GM20000 (cell line): ENCODE measurements around the gene GP1BB.

Experiments
- DNase-seq: peaks from one replicate; pipeline ENCODE4 v3.0.0; 2012; ENCODE audit warnings: low spot score
- TF ChIP-seq, protein P1 (sequence below): IDR thresholded peaks from 2 replicates; pipeline ENCODE4 v1.5.1; 2012; ENCODE audit warnings: mild to moderate bottlenecking, control low read depth; ENCODE audit errors: extremely low read depth, missing control alignments

Gene GP1BB

DNA sequence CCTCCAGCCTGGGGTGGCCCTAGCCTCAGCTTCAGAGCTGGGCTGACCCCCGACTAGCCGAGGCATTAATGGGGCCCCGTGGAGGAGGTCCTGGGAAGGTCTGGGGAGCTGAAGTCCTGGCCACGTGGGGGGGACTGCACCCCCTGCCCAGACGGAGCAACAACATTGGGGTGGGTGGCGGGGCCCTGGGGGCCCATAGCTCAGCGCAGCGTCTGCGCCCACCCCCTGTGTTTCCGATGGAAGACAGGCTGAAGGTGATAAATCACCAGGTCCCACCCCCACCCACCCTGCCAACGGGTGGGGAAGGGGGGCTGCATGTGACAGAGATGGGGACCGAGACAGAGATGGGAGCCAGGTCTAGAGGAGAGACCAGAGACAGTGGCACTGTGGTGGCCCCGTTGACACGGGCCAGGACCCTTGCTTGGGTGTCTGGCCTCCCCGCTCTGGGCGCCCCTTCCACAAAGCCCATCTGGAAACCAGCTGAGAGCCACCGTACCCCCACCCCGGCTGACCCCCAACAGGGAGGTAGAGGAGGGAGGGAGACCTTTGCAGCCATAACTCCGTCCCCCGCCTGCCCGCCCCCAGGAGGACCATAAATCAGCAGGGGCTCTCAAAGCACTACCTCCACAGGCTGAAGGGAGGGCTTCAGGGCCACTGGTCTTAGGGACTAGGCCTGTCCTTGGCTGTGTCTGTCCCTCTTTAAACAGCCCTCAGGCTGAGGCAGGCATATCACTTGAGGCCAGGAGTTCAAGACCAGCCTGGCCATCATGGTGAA lies 8.2 kb downstream of the GP1BB start:
- TF ChIP-seq, protein P1, sequence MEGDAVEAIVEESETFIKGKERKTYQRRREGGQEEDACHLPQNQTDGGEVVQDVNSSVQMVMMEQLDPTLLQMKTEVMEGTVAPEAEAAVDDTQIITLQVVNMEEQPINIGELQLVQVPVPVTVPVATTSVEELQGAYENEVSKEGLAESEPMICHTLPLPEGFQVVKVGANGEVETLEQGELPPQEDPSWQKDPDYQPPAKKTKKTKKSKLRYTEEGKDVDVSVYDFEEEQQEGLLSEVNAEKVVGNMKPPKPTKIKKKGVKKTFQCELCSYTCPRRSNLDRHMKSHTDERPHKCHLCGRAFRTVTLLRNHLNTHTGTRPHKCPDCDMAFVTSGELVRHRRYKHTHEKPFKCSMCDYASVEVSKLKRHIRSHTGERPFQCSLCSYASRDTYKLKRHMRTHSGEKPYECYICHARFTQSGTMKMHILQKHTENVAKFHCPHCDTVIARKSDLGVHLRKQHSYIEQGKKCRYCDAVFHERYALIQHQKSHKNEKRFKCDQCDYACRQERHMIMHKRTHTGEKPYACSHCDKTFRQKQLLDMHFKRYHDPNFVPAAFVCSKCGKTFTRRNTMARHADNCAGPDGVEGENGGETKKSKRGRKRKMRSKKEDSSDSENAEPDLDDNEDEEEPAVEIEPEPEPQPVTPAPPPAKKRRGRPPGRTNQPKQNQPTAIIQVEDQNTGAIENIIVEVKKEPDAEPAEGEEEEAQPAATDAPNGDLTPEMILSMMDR = no peak
- DNase-seq = no peak

DNA sequence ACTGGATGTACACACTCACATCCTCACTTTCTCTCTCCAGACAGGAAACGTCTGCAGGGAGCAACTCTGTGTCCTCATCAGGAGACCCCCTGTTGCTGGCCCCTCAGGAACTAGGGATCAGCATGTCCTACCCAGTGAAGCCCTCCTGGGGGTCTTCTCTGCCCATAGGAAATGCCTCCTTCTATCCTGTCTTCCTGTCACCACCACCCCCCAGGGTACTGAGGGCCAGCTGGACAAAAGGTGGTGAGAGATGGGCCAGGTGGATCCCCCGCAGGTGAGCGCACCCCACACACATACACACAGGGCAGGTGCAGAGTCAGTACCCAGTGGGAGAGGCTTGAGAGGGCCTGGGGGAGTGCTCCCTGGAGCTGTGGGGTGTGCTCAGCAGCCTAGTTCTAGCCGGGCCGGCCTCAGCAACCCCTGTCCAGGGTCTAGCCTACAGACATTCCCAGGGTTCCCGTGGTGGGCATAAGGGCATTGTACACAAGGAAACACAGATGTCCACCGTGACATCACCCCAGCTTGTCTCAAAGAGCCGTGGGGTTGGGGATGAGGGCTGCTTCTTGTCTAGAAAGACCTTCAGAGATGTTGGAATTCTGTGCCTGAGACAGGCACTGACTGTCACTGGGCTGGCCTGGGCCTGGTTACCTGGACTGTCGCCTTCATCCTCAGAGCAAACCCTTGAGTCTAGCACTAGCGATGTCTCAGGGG lies 9.2 kb downstream of the GP1BB start:
- DNase-seq = no peak
- TF ChIP-seq, protein P1 = no peak

DNA sequence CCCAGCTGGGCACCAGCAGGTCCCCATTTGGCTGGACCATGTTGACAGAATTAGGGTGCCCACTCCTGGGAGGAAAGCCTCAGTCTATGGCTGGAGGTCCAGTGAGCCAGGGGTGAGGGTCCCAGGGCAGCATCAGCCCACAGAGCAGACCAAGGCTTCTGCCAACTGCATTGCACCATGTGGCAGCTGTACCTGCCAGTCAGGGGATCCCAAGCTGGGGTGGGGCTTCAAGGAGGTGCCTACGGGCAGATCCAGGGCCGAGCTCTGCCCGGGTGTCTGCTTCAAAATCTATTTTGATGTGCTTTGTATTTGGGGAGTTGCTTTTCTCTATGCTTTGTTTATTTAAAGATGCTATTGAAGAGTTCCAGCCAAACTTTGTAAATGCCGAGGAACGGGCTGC lies 10.4 kb downstream of the GP1BB start:
- TF ChIP-seq, protein P1 = no peak
- DNase-seq = no peak

DNA sequence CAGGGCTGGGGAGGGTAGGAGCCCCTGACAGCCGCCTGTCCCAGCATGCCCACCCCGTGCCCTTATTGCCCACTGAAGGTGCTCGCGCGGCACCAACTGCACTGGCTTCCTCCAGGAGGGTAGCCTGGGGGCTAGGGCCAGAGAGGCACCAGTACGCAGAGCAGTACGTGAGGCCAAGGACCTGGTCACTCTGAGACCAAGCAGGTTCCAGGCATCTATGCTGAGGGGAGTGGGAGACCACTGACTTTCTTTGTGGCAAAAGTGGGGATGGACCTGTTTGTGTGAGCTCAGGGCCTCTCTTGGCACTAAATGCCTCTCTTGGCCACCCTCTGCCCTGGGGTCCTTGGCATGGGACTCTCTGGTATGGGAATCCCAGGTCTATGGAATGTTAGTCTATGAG lies 10.8 kb downstream of the GP1BB start:
- DNase-seq = no peak
- TF ChIP-seq, protein P1 = no peak

DNA sequence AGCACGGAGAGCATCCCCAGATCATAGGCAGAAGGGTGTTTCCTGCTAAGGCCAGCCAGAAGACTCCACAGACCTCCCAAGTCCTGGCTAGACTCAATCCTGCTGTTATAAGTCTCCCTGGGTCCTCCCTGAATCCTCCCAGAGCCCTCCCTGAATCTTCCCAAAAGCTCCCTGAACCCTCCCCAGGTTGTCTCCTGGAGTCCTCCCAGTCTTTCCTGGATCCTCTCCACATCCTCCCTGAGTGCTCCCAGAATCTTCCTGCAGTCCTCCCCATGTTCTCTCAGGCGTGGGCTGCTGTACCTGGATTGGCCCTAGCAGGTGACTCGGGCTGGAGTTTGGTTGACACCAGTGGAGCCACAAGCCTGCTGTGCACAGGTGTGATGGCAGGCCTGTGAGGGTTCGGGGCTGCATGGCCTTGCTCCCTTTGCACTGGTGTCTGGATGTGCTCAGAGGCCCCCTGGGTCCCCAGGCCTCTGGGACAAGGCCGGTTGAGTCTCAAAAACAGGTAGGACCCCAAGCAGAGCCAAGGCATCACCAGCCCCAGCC lies 11.6 kb downstream of the GP1BB start:
- TF ChIP-seq, protein P1 = no peak
- DNase-seq = no peak

DNA sequence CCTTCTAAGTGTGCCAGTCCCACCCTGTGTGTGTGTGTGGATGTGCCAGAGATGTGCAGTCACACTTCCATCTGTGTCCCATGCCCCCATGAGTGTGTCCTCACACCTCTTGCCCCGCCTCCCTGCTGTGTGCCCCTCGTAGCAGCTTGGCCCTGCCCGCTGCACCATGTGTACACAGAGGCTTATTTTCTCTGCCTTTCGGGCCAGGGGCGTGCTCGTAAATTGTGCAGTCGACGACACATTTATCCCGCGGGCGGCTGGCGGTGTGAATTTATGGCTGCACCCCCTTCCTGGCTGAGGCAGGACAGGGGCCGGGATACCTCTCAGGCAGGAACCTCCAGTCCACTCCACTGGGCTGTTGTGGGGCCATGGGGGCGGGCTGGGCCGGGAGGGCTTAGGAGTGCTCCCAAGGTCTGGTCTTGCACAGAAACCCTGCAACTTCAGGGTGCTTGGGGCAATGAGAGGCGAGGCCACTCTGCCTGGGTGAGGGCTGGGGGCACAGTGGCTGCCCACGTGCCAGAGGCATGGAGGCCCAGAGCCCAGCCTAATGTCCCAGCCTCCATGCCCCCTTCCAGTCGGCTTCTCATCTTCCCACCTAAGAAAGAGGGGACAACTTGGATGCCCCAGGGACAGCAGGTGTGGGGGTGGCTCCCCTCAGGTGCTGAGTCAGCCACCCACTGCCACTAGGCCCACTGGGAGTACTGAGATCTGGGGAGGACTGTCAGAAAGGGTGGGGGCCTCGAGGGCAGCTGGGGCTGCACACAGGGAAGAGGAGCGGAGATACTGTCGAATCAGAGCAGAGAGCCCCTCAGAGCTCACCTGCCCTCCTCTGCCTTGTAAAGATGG lies 12.5 kb downstream of the GP1BB start:
- TF ChIP-seq, protein P1 = no peak
- no peak for DNase-seq
